ENCODE data around the gene ECM2.

ECM2 gene

GRCh38 chr9:92509050-92509449, 26.7 kb downstream of the ECM2 start:
- H3K4me3 ChIP-seq (ENCODE audit: low read length) = no peak overlapping the region
- DNase-seq (ENCODE audit: low read depth) = no peak
- no peak for TF ChIP-seq CTCF (IDR thresholded peaks at IDR 0.05; ENCODE audit: insufficient read depth, low read depth, low read length, missing control alignments)

DNA sequence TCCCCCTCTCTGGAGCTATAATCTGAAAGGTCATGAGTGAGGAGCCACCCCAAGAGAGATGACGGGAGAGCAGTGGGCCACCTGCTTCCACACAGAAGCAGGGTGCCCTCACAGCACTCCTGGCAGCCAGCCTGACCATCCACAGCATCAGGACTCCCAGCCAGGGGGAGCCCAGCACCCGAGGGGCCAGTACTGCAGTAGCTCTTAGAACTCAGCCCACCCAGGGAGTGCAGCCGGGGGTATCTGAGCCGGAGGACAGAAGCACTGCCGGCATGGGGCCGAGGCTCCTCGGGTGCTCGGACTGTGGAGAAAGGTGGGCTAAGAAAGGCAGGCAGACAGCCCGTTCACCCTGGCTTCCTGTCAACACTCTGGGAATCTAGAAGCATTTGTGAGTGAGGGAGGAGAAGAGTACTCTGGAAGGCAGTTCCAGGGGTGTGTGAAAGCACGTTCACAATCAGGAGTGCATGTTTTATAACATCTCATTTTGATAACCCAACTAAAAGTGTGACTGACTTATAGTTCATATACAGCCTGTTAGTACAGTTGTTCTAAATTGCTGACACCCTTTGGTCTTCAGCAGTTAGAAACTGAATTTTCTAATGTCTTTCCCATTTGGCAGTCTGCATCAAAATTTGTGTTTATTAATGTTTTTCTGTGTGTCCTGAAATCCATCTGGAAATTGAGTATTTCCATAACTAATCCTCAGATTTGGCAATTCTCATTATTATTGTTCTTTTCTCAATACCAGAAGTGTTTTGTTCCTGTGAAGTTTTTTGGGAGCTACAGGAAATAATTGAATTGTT, 27.6 kb downstream of the ECM2 start:
- H3K4me3 ChIP-seq (ENCODE audit: low read length) = no peak overlapping the region
- DNase-seq (ENCODE audit: low read depth) = no peak
- no peak for TF ChIP-seq CTCF (IDR thresholded peaks at IDR 0.05; ENCODE audit: insufficient read depth, low read depth, low read length, missing control alignments)

DNA sequence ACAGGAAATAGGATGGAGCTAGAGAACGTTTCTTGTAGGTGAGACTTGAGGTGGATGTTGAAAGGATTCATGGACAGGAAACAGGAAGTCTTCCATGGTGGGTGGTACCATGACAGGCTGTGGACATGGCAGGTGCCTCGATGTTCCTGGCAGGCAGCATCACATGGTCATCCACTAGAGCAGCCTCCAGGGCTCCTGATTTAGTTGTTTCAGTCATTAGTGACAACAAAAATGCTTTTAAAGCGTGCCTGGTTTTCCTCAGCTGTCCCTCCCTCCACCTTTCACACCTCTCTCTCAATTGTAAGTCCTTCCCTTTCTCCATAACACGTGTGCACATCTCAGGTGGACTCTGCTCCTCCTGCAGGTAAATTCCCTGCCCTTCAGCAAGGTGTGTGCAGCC, 28.3 kb downstream of the ECM2 start:
- H3K4me3 ChIP-seq (ENCODE audit: low read length) = no peak overlapping the region
- no peak for DNase-seq (ENCODE audit: low read depth)
- no peak for TF ChIP-seq CTCF (IDR thresholded peaks at IDR 0.05; ENCODE audit: insufficient read depth, low read depth, low read length, missing control alignments)

- no peak for TF ChIP-seq CTCF (IDR thresholded peaks at IDR 0.05; ENCODE audit: insufficient read depth, low read depth, low read length, missing control alignments)
Measured at GRCh38 chr9:92507005-92507404, 28.8 kb downstream of the ECM2 start.

DNA sequence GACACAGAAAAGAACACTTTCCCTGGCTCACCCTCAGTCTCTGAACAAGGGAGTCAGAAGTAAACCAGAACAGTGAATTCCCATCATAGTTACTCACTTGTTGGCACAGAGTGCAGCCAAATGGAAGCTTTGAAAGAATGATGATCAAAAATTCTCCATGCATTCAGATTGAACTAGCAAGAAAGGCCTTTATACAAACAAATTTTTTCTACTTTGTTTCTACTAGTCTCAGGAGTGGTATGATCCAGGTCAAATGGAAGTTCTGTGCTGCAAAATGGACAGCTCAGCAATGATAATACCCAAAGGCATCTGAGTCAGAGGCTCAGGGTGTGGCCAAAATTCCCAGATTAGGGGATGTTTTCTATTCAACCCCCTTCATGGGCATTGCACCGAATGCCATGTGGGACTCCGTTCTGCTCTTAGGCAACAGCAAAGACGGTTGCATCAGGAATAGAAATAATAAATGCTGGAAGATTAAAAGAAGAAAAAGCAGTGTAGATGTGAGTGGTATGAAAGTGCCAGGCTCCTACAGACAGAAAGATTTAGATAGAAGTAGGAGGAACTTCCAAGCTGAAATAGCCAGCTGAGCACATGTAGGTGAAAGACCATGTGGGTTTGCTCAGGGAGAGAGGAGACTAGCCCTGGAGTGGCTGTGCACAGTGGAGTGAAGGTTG, 29.5 kb downstream of the ECM2 start:
- no peak overlapping the region for H3K4me3 ChIP-seq (ENCODE audit: low read length)
- peak; percentile 95 for DNase-seq (ENCODE audit: low read depth)
- TF ChIP-seq CTCF (IDR thresholded peaks at IDR 0.05; ENCODE audit: insufficient read depth, low read depth, low read length, missing control alignments) = no peak

More at GRCh38 chr9:92507005-92507404, 28.8 kb downstream of the ECM2 start:
- no peak for DNase-seq (ENCODE audit: low read depth)
- no peak overlapping the region for H3K4me3 ChIP-seq (ENCODE audit: low read length)

GRCh38 chr9:92504881-92505280, 30.9 kb downstream of the ECM2 start:
- no peak for TF ChIP-seq CTCF (IDR thresholded peaks at IDR 0.05; ENCODE audit: insufficient read depth, low read depth, low read length, missing control alignments)
- H3K4me3 ChIP-seq (ENCODE audit: low read length) = no peak overlapping the region
- no peak for DNase-seq (ENCODE audit: low read depth)
